Measurements from ENCODE around the gene VPS41. TPM values are rescaled to one million over a fixed set of nuclear protein-coding genes. Genes with fewer than 3 reads are reported as not detected.

The VPS41 gene
- polyA plus RNA-seq, 1 experiment, result 15.7 TPM

- no peak for DNase-seq (ENCODE audit: low read depth)
- H3K36me3 ChIP-seq (ENCODE audit: control insufficient read depth, insufficient read depth, low read length), result no peaks in the 10 kb centered on the region
- no peaks in the 10 kb centered on the region for H3K27me3 ChIP-seq (ENCODE audit: control insufficient read depth, insufficient read depth, low read length)
- no peak overlapping the region for H3K4me3 ChIP-seq (ENCODE audit: low read depth, low read length)
- TF ChIP-seq, protein P1, sequence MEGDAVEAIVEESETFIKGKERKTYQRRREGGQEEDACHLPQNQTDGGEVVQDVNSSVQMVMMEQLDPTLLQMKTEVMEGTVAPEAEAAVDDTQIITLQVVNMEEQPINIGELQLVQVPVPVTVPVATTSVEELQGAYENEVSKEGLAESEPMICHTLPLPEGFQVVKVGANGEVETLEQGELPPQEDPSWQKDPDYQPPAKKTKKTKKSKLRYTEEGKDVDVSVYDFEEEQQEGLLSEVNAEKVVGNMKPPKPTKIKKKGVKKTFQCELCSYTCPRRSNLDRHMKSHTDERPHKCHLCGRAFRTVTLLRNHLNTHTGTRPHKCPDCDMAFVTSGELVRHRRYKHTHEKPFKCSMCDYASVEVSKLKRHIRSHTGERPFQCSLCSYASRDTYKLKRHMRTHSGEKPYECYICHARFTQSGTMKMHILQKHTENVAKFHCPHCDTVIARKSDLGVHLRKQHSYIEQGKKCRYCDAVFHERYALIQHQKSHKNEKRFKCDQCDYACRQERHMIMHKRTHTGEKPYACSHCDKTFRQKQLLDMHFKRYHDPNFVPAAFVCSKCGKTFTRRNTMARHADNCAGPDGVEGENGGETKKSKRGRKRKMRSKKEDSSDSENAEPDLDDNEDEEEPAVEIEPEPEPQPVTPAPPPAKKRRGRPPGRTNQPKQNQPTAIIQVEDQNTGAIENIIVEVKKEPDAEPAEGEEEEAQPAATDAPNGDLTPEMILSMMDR (IDR thresholded peaks at IDR 0.05; ENCODE audit: insufficient read depth, low read depth, low read length), result no peak
- ChIA-PET CTCF (interaction anchor here (1.0 kb wide), 1 partner anchor 11 kb away, joined by 4 read pairs; no protein-coding TSS in a partner anchor), POLR2A (no interaction called here)
Measured at GRCh38 chr7:38902449-38902848, 6.5 kb downstream of the VPS41 start.

DNA sequence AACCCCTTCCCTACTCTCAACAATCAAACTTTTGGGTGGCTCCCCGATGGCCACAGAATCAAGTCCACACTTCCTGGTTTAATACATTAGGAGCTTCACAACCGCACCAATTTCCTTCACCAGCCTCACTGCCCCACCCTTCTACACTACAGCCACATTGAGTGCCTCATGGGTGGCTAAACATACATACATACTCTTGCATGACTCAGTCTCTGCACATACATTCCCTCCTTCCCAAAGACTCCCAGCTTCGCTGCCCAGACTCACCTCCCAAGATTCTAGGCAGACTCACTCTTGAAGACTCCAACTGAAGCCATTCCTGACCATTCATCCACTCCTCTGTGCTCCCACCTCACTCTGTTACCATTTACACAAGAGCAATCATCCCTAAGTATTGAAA lies 15.9 kb downstream of the VPS41 start:
- CTCF ChIA-PET, result no interaction called here
- 0 out of 2 replicates have a peak, but pooled peaks cover 1% of the 10 kb centered on the region for H3K36me3 ChIP-seq (ENCODE audit: control insufficient read depth, insufficient read depth, low read length)
- POLR2A ChIA-PET, result no interaction called here
- H3K27me3 ChIP-seq (ENCODE audit: control insufficient read depth, insufficient read depth, low read length), result no peaks in the 10 kb centered on the region
- no peak for DNase-seq (ENCODE audit: low read depth)
- TF ChIP-seq, protein P1 (IDR thresholded peaks at IDR 0.05; ENCODE audit: insufficient read depth, low read depth, low read length), result no peak
- no peak overlapping the region for H3K4me3 ChIP-seq (ENCODE audit: low read depth, low read length)

DNA sequence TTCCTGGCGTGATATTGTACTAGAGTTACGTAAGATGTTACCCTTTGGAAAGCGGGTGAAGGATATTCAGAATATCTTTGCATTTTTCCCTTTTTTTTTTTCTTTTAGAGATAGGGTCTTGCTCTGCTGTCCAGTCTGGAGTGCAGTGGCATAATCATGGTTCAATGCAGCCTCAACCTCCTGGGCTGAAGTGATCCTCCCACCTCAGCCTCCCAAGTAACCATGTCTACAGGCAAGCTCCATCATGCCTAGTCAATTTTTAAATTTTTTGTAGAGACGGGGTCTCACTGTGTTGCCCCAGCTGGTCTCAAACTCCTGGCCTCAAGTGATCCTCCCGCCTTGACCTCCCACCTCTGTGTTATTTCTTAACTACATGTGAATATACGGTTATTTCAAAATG lies 18.4 kb downstream of the VPS41 start:
- Histone ChIP-seq H3K36me3 (ENCODE audit: control insufficient read depth, insufficient read depth, low read length) (0 out of 2 replicates have a peak, but pooled peaks cover 1% of the 10 kb centered on the region), H3K4me3 (ENCODE audit: low read depth, low read length) (no peak overlapping the region), H3K27me3 (ENCODE audit: control insufficient read depth, insufficient read depth, low read length) (no peaks in the 10 kb centered on the region)
- ChIA-PET CTCF (interaction anchor here (0.9 to 1.5 kb wide), 4 partner anchors 12 to 59 kb away, joined by 3 to 4 read pairs (median 4); no protein-coding TSS in a partner anchor), POLR2A (no interaction called here)
- no peak for DNase-seq (ENCODE audit: low read depth)
- TF ChIP-seq, protein P1 (IDR thresholded peaks at IDR 0.05; ENCODE audit: insufficient read depth, low read depth, low read length), result no peak

- no peak overlapping the region for H3K4me3 ChIP-seq (ENCODE audit: low read depth, low read length)
- no peaks in the 10 kb centered on the region for H3K36me3 ChIP-seq (ENCODE audit: control insufficient read depth, insufficient read depth, low read length)
- POLR2A ChIA-PET, result no interaction called here
- CTCF ChIA-PET, result no interaction called here
- no peak for DNase-seq (ENCODE audit: low read depth)
- TF ChIP-seq, protein P1 (IDR thresholded peaks at IDR 0.05; ENCODE audit: insufficient read depth, low read depth, low read length), result 0 out of 2 replicates have a peak, but pooled peaks have one; percentile 0
- H3K27me3 ChIP-seq (ENCODE audit: control insufficient read depth, insufficient read depth, low read length), result no peaks in the 10 kb centered on the region
Measured at GRCh38 chr7:38889872-38890432, 19.0 kb downstream of the VPS41 start.

GRCh38 chr7:38889079-38889478 lies 19.9 kb downstream of the VPS41 start:
- Histone ChIP-seq H3K4me3 (ENCODE audit: low read depth, low read length) (no peak overlapping the region), H3K36me3 (ENCODE audit: control insufficient read depth, insufficient read depth, low read length) (no peaks in the 10 kb centered on the region), H3K27me3 (ENCODE audit: control insufficient read depth, insufficient read depth, low read length) (no peaks in the 10 kb centered on the region)
- DNase-seq (ENCODE audit: low read depth), result no peak
- ChIA-PET POLR2A (no interaction called here), CTCF (interaction anchor here (0.9 kb wide), 1 partner anchor 19 kb away, joined by 3 read pairs; the partner anchor contains the start of gene VPS41)
- TF ChIP-seq, protein P1 (IDR thresholded peaks at IDR 0.05; ENCODE audit: insufficient read depth, low read depth, low read length), result no peak

Data from BJ (cell line).